Keratinocyte (primary cell): Measurements from ENCODE around the gene PSMG2.

Experiments used
- EZH2 ChIP-seq: IDR thresholded peaks from one replicate; pipeline ENCODE4 v1.6.1; 2012; ENCODE audit warnings: inconsistent platforms, mild to moderate bottlenecking, low read length, moderate library complexity
- TF ChIP-seq, protein P1 (sequence below), 3 experiments: IDR thresholded peaks in 1 of 3; conservative IDR thresholded peaks in 1 of 3; optimal IDR thresholded peaks in 1 of 3; 2 replicates in 2 of 3; 3 replicates in 1 of 3; pipeline versions ENCODE3 to v1.5.1; 2011; ENCODE audit warnings: low read length in 3 of 3, mild to moderate bottlenecking in 3 of 3, moderate library complexity in 2 of 3, control low read depth in 1 of 3, inconsistent platforms in 1 of 3; ENCODE audit not compliant: insufficient read depth in 2 of 3; ENCODE audit errors: extremely low read depth in 1 of 3

DNA sequence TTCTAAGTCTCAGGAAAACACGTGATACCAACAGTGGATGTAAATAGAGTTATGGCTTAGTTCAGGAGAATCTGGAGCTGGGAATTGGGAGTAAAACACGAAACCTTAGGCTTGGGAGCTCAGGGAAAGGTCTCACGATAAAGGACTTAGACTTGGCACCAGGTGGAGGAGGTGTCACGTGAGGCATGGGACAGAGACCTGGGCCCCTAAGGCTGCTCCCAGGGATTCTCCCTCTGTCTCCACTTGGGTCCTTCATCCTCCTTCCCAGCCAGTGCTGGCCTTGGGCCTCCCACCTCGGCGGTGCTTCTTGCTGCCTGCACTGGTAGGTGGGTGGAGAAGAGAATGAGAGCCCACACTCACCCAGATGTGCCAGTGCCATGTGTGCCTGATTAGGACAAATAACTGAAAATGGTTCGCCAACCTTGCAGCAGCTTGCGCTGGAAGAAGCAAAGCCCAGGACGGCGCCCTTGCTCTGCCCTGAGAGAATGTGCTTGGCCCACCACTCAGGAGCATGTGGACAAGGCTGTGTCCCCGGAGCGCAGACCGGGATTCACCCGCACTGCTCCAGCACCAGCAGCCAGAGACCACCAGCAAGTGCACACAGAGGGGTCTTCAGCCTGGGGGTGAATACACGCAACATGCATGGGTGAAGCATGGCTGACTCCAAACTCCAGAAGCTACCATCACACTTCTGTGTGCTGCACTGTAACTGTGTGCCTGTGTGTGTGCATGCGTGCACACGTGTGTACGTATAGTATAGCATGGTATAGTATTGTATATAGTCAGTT, 48.1 kb downstream of the PSMG2 start:
- TF ChIP-seq, protein P1, sequence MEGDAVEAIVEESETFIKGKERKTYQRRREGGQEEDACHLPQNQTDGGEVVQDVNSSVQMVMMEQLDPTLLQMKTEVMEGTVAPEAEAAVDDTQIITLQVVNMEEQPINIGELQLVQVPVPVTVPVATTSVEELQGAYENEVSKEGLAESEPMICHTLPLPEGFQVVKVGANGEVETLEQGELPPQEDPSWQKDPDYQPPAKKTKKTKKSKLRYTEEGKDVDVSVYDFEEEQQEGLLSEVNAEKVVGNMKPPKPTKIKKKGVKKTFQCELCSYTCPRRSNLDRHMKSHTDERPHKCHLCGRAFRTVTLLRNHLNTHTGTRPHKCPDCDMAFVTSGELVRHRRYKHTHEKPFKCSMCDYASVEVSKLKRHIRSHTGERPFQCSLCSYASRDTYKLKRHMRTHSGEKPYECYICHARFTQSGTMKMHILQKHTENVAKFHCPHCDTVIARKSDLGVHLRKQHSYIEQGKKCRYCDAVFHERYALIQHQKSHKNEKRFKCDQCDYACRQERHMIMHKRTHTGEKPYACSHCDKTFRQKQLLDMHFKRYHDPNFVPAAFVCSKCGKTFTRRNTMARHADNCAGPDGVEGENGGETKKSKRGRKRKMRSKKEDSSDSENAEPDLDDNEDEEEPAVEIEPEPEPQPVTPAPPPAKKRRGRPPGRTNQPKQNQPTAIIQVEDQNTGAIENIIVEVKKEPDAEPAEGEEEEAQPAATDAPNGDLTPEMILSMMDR (optimal IDR thresholded peaks at IDR 0.05 in 1 of 3, IDR thresholded peaks at IDR 0.05 in 1 of 3, conservative IDR thresholded peaks at IDR 0.05 in 1 of 3; ENCODE audit: extremely low read depth in 1 of 3, insufficient read depth in 2 of 3, low read length in 3 of 3), result no peak
- no peak for TF ChIP-seq EZH2
